GM12878 (cell line): ENCODE measurements around the gene PLXNC1. TPM values are rescaled to one million over a fixed set of nuclear protein-coding genes. Genes with fewer than 3 reads are reported as not detected.
A peak's percentile ranks its signal among the peaks of the same experiment; 100 is the strongest.

Experiments used
- CHD1 ChIP-seq: IDR thresholded peaks from 2 replicates; pipeline ENCODE4 v1.6.1; 2012; ENCODE audit warnings: low read depth, low read length, improper control_type of control experiment
- CREB1 ChIP-seq: IDR thresholded peaks from 2 replicates; pipeline ENCODE4 v1.6.1; 2012; ENCODE audit warnings: low read depth, mild to moderate bottlenecking, inconsistent platforms
- FOXM1 ChIP-seq: IDR thresholded peaks from 2 replicates; pipeline ENCODE4 v1.6.1; 2012; ENCODE audit warnings: low read depth, mild to moderate bottlenecking, inconsistent platforms, low read length, moderate library complexity
- GATAD2B ChIP-seq: fragments of 450-650 bp; conservative IDR thresholded peaks from 2 replicates; pipeline ENCODE4 v1.6.1; 2017; ENCODE audit warnings: low read depth, mild to moderate bottlenecking, moderate library complexity
- NFIC ChIP-seq: IDR thresholded peaks from 2 replicates; pipeline ENCODE4 v1.6.1; 2012; ENCODE audit warnings: low read depth, mild to moderate bottlenecking, inconsistent platforms, low read length, moderate library complexity
- NKRF ChIP-seq: fragments of 450-650 bp; conservative IDR thresholded peaks from 2 replicates; pipeline ENCODE4 v1.6.1; 2017; ENCODE audit warnings: mild to moderate bottlenecking, moderate library complexity
- POLR2AphosphoS5 ChIP-seq: IDR thresholded peaks from 2 replicates; pipeline ENCODE4 v1.6.1; 2011; ENCODE audit warnings: mild to moderate bottlenecking, low read length, inconsistent platforms
- POU2F2 ChIP-seq: IDR thresholded peaks from 3 replicates; pipeline ENCODE4 v1.6.1; 2011; ENCODE audit warnings: low read depth, mild to moderate bottlenecking, low read length, borderline replicate concordance
- RCOR1 ChIP-seq: conservative IDR thresholded peaks from 2 replicates; pipeline ENCODE4 v1.6.1; 2012; ENCODE audit warnings: low read depth, low read length, improper control_type of control experiment
- RUNX3 ChIP-seq: IDR thresholded peaks from 2 replicates; pipeline ENCODE4 v1.6.1; 2012; ENCODE audit warnings: low read length, inconsistent platforms
- SMAD5 ChIP-seq: IDR thresholded peaks from 2 replicates; pipeline ENCODE4 v1.6.1; 2016; ENCODE audit warnings: antibody characterized with exemption, low read depth
- ZBED1 ChIP-seq: IDR thresholded peaks from 2 replicates; pipeline ENCODE4 v1.6.1; 2016; ENCODE audit warnings: borderline replicate concordance
- ZNF274 ChIP-seq: IDR thresholded peaks from one replicate; pipeline ENCODE4 v1.8.0; 2011; ENCODE audit not compliant: insufficient read length, insufficient read depth
- polyA plus RNA-seq, 11 experiments: library from polyadenylated mRNA; depleted of rRNA in 4 of 11; unstranded in 6 of 11; stranded (reverse) in 5 of 11; fragments of >200 nt; fragmentation: Nextera tagmentation in 4 of 11; fragmentation: Illumina TruSeq in 1 of 11; extraction: Ambion mirVana in 4 of 11; extraction: Trizol in 1 of 11; gene quantifications; 1 replicate in 1 of 11; 2 replicates in 10 of 11; pipeline versions ENCODE4 v1.2.1 to v1.2.3, GENCODE V29; 2011 to 2016; ENCODE audit warnings: inconsistent platforms in 2 of 11, missing spikeins in 2 of 11, low read depth in 1 of 11
- total RNA-seq, 4 experiments: library from RNA; depleted of rRNA in 3 of 4; stranded (reverse); fragments of >200 nt in 3 of 4; fragmentation: Illumina TruSeq in 1 of 4; extraction: Trizol in 1 of 4; gene quantifications; 2 replicates each; pipeline versions ENCODE4 v1.2.1 to v1.2.3, GENCODE V29; 2013 to 2021
- TF ChIP-seq, protein P1 (sequence below): fragments of 450-650 bp; IDR thresholded peaks from 2 replicates; pipeline ENCODE4 v1.6.1; 2017; ENCODE audit warnings: borderline replicate concordance

PLXNC1 gene
- total and polyA plus RNA-seq, 10 of the 15 experiments (the other 5 are each of a cell fraction or from before 2014, with no cell fraction given) = 5.2 to 41.2 (median 24.6) TPM

- TF ChIP-seq RCOR1 = no peak
- TF ChIP-seq POLR2AphosphoS5 = 0 out of 2 replicates have a peak, but pooled peaks have one; percentile 29
- TF ChIP-seq NKRF = no peak
- TF ChIP-seq ZBED1 = 0 out of 2 replicates have a peak, but pooled peaks have one; percentile 30
- TF ChIP-seq RUNX3 = peak; percentile 70
- peak; percentile 71; the same call in 1 of the 3 replicates for TF ChIP-seq POU2F2
- TF ChIP-seq, protein P1, sequence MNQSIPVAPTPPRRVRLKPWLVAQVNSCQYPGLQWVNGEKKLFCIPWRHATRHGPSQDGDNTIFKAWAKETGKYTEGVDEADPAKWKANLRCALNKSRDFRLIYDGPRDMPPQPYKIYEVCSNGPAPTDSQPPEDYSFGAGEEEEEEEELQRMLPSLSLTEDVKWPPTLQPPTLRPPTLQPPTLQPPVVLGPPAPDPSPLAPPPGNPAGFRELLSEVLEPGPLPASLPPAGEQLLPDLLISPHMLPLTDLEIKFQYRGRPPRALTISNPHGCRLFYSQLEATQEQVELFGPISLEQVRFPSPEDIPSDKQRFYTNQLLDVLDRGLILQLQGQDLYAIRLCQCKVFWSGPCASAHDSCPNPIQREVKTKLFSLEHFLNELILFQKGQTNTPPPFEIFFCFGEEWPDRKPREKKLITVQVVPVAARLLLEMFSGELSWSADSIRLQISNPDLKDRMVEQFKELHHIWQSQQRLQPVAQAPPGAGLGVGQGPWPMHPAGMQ = no peak
- TF ChIP-seq CREB1 = no peak
- TF ChIP-seq ZNF274 = no peak
- TF ChIP-seq SMAD5 = no peak
- no peak for TF ChIP-seq CHD1
- peak; percentile 67; the same call in 1 of the 2 replicates for TF ChIP-seq NFIC
- TF ChIP-seq GATAD2B = no peak
- peak; percentile 59; the same call in 1 of the 2 replicates for TF ChIP-seq FOXM1
Observed at GRCh38 chr12:94175763-94176668, 27.6 kb downstream of the PLXNC1 start (continued).
